GM19467 (cell line): Measurements from ENCODE around the gene PCGF2.

ENCODE experiments used
- ATAC-seq: cut with Tn5 transposase; IDR thresholded peaks from one replicate; pipeline ENCODE4 v1.9.1; 2021; ENCODE audit warnings: mild to moderate bottlenecking, moderate library complexity; ENCODE audit not compliant: unreplicated experiment

The PCGF2 gene

DNA sequence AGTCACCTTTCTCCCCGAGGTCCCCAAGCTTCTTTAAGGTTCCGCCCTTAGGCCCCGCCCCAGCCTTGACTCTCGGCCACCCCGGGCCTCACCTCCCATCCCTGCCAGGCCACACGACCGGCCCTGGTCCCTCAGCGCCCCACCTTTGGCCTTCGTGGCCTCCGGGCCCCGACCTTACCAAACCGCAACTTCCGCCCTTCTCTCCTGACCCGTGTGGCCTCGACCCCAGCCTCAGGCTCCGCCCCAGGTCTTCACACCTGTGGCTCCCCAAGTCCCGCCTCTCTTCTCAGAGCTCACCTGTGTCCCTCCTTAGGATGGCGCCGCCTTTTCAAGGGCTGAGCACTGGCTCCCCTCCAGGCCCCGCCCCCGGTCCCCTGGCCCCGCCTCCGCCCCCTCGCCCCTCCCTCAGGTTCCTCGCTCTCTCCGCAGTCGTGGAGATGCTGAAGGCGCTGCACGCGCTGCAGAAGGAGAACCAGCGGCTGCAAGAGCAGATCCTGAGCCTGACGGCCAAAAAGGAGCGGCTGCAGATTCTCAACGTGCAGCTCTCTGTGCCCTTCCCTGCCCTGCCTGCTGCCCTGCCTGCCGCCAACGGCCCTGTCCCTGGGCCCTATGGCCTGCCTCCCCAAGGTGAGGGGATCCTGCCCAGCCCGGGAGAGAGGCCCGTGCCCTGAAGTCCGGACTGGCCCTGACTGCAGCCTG lies 28.0 kb downstream of the PCGF2 start:
- ATAC-seq, result no peak

DNA sequence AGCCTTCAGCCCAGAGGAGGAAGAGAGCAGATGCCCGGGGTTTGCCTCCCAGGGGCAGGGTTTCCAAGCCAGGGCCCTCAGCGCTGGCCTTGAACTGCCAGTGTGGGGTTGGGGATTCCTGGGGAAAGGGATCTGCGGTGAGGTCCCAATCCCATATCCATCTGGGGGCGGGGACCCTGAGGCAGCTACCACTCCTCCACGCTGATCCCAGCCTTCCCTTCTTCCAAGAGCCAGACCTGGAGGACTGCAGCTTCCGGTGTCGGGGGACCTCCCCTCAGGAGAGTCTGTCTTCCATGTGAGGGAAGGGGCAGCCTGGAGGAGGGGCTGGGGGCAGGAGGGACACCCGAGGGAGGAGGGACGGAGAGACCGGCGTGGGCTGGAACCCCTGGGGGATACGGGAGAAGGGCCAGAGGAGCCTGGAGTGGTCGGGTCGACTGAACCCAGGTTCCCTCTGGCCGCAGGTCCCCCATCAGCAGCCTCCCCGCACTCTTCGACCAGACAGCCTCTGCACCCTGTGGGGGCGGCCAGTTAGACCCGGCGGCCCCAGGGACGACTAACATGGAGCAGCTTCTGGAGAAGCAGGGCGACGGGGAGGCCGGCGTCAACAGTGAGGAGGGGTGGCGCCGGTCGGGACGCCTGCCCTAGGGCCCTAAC lies 28.7 kb downstream of the PCGF2 start:
- ATAC-seq, result no peak

DNA sequence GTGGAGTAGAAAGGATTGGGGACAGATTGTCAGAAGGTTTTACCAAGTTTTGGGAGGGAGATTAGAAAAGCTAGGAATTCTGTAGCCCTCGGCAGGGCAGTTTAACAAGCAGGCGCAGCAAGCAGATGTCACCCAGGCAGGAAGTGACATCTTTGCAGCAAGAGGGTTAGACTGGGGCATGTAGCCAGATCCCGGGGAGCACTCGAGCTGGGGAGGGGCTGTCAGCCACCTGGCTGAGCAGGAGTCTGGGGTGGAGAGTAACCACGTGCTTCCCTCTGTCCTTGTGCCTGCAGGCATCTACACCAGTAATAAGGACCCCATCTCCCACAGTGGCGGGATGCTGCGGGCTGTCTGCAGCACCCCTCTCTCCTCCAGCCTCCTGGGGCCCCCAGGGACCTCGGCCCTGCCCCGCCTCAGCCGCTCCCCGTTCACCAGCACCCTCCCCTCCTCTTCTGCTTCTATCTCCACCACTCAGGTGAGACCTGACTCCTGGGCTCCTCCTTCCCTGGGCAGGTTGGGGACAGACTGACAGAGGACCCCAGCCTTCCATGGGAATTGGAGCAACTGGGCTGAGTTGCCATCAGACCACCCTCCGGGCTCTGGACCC lies 30.9 kb downstream of the PCGF2 start:
- ATAC-seq, result no peak

DNA sequence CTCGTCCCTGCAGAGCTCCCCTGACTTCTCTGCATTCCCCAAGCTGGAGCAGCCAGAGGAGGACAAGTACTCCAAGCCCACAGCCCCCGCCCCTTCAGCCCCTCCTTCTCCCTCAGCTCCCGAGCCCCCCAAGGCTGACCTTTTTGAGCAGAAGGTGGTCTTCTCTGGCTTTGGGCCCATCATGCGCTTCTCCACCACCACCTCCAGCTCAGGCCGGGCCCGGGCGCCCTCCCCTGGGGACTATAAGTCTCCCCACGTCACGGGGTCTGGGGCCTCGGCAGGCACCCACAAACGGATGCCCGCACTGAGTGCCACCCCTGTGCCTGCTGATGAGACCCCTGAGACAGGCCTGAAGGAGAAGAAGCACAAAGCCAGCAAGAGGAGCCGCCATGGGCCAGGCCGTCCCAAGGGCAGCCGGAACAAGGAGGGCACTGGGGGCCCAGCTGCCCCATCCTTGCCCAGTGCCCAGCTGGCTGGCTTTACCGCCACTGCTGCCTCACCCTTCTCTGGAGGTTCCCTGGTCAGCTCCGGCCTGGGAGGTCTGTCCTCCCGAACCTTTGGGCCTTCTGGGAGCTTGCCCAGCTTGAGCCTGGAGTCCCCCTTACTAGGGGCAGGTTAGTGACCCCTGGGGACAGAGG lies 31.6 kb downstream of the PCGF2 start:
- no peak for ATAC-seq

DNA sequence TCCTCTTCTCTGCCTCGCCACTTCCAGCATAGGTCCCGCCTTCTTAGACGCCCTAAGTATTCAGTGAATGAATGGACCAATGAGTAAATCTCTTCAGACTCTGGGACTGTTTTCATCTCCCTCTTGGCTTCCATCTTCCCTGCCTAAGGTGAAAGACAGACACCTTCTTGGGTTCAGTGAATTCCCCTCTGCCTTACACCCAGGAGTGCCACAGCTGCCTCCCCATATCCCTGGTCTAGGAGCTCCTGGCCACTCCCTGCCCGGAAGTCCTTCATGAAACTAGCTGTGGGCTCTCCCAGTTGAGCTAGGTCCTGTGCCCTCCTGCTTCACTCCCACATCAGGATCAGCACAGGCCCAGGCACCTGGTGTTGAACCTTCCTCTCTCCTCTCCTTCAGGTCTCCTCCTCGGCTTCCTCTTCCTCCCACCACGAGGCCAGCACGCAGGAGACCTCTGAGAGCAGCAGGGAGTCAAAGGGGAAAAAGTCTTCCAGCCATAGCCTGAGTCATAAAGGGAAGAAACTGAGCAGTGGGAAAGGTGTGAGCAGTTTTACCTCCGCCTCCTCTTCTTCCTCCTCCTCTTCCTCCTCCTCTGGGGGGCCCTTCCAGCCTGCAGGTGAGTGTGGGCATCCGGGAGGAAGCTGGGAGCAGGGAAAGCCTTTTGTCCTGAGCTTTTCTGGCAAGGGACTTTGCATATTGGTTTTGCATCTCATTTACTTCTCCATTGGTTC lies 32.8 kb downstream of the PCGF2 start:
- no peak for ATAC-seq

DNA sequence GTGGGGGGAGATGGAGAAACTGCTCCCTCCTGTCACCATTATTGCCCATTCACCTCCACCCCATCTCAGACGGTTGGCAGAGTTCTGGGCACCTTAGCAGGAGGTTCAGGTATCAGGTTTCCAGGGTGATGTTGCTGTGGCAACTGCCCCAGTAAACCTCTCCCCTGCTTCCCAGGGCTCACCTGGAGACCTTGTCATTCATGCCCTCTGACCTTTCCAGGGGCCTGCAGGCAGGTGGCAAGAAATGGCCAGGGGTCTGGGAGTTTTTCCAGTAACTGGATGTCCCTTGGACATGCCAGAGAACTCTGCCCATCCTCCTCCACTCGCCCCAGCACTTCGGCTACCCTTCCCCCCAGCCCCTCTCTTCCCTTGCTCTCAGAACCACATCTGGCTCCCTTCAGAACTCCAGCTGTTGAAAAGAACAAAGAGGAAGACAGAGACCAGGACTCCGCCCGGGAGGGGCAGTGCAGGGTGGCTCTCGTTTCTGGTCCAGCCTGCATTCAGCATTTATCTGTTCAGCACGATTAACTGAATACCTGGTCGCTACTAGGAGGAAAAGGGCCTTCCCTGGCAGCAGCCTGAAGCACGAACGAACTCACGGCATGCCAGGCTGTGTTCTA lies 34.6 kb downstream of the PCGF2 start:
- no peak for ATAC-seq

DNA sequence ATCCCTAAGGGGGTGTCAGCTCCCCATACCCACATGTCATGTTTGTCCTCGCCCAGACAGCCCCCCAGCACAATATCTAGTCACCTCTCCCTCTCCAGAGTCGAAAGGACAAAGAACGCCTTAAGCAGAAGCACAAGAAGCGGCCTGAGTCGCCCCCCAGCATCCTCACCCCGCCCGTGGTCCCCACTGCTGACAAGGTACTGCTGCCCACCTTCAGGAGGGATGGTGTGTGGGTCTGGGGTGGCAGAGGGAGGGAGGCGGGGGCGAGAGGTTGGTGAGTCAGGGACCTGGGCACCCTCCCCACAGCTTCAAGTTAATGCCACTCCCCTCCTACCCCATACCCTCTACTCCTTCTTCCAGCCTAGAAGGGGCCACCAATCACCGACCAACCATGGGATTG lies 35.5 kb downstream of the PCGF2 start:
- no peak for ATAC-seq

DNA sequence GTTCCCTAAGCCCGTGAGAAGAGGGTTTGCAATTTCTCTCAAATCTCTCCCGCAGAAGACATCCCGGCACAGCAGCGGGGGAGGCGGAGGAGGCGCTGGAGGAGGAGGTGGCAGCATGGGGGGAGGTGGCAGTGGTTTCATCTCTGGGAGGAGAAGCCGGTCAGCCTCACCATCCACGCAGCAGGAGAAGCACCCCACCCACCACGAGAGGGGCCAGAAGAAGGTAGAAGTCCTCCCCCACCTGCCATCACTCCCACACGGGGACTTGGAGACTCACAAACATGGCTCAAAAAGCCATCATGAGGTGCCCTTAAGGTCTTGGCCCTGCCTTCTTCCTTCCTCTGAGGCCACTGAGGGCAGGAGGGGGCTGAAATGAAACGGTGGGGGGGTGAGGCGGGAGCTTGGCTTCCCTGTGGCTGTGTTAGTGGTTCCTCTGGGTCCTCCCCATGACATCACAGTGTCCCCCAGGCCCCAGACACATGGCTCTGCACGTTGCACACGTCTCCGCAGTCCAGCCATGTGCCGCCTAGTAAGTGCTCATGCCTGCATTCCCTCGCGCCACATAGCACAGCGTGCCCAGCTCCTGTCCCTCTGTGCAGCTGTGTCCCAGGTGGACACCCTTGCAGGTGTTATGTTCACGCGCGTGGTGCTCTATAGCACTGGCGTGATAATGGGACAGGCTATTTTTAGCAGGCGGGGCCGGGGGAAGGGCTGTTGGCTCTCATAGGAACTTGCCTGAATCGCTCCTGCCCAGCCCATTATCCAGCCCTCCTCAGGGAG lies 36.2 kb downstream of the PCGF2 start:
- ATAC-seq, result no peak

DNA sequence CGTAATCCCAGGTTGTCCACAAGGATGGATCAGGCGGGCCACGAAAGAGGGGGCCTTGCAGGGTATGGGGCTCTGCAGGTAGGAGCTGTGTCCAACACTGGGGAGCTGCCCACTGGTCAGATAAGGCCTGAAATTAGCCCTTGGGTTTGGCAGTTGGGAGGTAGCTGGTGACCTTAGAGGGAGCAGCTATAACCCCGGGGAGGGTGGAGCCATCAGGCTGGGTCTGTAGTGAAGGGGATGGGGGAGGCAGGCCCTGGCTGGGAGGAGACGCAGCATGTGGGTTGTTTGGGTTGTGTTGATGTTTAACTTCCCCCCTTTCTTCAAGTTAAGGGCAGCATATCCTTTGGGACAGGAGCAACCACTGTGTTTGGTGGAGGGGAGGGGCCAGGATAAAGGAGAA lies 37.2 kb downstream of the PCGF2 start:
- ATAC-seq, result no peak

DNA sequence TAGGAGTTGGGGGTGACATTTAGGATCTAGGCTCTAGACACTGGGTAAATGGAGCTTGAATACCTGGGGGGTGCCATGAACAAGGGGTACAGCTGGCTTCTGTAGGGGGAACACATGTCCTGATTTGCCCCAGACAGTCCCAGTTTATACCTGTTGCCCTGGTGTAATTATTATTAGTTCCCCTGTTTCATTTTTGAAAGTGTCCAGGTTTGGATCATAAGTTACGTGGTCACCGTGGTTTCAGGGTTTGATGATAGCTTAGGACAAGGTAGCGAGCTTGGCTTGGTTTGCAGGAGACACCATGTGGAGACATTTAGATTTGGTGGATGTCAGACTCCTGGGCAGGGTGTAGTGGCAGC lies 37.6 kb downstream of the PCGF2 start:
- no peak for ATAC-seq

DNA sequence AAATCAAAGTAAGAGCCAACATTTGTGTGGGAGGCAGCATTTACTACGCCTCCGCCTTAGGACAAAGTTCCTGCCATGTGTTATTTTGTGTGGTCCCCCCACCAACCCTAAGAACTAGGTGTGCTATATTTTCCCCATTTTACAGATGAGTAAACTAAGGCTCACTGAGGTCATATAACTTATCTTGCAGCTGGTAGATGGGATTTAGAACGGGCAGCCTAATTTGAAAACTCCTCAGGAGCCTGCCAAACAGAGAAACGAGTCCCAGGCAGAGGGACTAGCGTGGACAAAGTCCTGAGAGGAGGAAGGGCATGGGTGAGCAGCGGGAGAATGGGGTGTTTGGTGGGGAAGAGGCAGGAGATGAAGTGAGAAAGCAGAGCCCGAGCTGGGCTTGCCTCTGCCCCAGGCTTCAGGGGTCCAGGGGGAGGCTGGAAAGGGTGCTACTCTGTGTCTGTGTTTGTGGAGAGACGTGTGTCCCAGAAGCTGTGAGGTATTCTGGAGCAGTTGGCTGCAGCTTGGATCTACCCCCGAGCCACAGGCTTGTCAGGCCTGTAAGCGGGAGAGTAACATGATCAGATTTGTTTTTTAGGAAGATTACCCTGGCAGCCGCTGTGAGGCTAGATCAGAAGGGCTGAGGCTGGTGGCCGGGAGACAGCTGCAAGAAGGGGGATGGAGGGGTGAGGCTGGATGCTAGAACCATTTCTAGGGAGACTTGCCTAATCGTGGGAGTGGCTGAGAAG lies 38.1 kb downstream of the PCGF2 start:
- no peak for ATAC-seq

DNA sequence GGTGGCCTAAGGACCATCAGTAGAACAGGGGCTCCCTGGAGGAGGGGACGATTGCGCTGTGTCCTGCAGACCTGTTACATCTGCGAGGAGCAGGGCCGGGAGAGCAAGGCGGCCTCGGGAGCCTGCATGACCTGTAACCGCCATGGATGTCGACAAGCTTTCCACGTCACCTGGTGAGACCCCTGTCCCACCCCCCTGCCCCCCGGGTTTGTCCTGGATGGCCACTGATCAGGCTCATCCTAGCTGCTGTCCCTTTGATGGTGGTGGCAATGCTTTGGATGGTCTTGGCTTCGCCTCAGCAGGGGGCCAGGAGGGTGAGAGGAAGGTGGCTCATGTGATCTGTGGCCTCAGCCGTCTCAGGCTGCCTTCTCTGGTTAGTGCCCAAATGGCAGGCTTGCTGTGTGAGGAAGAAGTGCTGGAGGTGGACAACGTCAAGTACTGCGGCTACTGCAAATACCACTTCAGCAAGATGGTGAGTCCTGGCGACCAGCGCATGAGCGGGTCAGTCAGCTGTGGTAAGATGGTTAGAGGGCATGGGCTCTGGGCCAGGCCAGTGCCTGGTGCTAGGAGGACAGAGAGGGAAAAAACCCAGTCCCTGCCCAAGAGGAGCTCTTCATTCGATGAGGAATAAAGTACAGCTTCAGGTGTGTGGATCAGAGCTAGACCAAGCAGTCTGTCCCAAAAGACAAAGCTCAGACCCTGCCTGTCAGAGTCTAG lies 38.9 kb downstream of the PCGF2 start:
- no peak for ATAC-seq

DNA sequence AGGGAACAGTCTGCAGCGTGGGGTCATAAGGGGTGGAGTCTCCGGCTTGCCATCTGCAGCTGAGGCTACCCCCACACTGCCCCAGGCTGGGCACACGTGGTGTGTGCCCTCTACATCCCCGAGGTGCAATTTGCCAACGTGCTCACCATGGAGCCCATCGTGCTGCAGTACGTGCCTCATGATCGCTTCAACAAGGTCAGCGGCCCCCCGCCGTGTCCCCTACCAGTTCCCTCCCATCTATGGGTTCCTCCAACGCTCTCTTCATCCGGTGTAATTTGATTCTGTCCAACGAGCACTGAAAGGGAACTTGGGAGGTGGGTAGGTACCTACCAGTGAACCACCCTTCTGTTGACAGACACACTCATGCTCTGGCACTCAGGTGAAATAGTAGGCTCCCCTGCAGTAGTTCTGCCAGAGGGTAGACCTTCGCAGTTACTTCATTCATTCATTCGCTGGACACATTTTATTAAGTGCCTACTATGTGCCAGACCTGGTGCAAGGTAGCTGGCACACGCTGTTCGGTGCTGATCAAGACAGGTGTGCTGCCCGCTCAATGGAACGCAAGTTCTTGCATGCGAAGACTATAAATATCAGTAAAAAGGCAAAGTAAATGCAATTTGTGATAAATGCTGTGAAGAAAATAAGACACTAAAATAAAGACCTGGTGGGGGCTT lies 40.3 kb downstream of the PCGF2 start:
- ATAC-seq, result no peak

DNA sequence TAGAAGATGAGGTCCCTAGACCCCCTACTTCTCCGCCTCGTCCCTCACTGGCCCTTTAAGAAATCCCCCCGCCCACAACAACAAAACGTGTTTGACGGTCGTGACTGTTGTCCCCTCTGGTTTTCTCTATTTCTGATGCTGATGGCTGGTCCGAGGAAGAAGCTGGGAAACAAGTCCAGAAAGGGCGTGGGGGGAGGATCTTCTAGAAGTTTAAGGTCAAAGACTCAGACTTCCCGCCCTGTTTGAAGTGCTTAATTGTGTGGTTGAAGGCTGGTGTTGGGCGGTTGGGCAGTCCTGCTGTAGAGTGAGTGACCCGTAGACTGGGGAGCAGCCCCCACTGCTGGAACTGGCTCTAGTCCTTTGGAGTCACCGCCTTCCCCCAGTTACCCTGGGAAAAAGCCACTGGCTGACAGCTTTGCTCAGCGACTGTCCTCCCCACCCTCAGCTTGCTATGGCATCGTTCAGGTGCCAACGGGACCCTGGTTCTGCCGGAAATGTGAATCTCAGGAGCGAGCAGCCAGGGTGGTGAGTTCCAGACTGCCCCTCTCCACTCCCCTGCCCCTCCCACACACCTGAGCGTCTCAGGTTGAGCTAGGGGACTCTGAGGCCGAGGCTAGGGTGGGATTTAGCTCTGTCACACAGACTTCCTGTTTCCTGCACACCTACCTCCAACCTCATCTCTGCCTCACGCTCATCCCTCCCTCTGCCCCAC lies 41.5 kb downstream of the PCGF2 start:
- ATAC-seq, result no peak

DNA sequence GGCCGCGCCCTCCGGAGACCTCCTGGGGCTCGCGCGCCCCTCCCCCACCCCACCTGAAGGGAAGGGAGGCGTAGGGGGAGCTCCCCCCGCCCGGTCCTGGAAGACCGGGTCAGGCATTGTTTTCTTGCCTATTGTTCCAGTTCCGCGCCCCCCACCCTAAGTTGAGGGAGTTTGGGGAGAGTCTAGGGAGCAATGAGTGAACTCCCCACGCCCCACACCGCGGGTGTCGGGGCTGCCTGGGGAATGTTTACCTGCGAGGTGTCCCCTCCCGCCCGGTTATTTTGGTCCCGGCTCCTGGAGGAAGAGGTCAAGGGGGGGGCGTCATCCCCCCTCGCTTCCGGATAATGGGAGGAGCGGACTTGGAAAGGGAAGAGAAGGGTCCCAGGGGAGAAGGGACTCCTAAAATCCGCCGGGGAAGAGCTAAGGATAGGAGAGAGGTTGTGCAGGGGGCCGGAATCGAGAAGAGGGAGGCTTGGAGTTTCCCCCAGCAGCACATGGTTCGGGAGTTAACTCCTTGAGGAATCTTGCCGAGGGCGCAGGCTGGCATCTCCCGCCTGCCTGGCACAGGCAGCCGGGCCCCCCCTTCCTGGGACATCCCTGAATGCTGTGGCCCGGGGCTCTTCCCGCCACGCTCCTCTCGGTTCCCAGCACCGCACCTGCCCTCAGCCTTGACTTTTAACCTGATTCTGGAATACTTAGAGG lies 42.2 kb downstream of the PCGF2 start:
- ATAC-seq, result no peak

DNA sequence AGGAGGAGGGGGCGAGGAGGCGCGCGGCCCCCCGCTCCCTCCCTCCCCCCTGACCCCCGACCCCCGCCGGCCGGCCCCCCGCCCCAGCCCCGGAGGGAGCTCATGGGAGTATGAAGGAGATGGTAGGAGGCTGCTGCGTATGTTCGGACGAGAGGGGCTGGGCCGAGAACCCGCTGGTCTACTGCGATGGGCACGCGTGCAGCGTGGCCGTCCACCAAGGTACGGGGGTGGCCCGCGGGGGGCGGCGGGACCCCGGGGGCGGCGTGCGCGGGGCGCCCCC lies 42.7 kb downstream of the PCGF2 start:
- no peak for ATAC-seq
